HG03025 (cell line): ENCODE results near the gene GAGE12E.
"Not testable (repeated sequence)": the region's sequence is repeated elsewhere in the genome, so short reads cannot be mapped to it uniquely, and the experiment has no call there.

Source experiments
- ATAC-seq: cut with Tn5 transposase; IDR thresholded peaks from one replicate; pipeline ENCODE4 v1.9.1; 2021; ENCODE audit warnings: mild to moderate bottlenecking, moderate library complexity; ENCODE audit not compliant: unreplicated experiment, low FRiP score

Gene GAGE12E, protein sequence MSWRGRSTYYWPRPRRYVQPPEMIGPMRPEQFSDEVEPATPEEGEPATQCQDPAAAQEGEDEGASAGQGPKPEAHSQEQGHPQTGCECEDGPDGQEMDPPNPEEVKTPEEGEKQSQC

DNA sequence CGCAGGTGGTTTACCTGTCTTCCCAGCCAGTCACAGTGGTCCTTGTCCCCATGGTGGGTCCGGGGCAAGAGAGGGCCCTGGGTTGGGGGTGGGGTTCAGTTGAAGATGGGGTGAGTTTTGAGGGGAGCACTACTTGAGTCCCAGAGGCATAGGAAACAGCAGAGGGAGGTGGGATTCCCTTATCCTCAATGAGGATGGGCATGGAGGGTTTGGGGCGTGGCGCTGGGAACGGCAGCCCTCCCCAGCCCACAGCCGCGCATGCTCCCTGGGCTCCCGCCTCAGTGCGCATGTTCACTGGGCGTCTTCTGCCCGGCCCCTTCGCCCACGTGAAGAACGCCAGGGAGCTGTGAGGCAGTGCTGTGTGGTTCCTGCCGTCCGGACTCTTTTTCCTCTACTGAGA lies at the start of gene GAGE12E:
GAGE12E (plus strand) TSS at position 301 of the 400 bp plus-strand sequence. CDS start 1,155 bp downstream, outside the sequence.
- ATAC-seq = not testable (repeated sequence)

DNA sequence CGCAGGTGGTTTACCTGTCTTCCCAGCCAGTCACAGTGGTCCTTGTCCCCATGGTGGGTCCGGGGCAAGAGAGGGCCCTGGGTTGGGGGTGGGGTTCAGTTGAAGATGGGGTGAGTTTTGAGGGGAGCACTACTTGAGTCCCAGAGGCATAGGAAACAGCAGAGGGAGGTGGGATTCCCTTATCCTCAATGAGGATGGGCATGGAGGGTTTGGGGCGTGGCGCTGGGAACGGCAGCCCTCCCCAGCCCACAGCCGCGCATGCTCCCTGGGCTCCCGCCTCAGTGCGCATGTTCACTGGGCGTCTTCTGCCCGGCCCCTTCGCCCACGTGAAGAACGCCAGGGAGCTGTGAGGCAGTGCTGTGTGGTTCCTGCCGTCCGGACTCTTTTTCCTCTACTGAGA lies 19.2 kb upstream of the GAGE12E start, which contains the start of gene GAGE12C:
GAGE12C (plus strand) TSS at position 301 of the 400 bp plus-strand sequence. CDS start 1,155 bp downstream, outside the sequence.
- ATAC-seq = not testable (repeated sequence)

DNA sequence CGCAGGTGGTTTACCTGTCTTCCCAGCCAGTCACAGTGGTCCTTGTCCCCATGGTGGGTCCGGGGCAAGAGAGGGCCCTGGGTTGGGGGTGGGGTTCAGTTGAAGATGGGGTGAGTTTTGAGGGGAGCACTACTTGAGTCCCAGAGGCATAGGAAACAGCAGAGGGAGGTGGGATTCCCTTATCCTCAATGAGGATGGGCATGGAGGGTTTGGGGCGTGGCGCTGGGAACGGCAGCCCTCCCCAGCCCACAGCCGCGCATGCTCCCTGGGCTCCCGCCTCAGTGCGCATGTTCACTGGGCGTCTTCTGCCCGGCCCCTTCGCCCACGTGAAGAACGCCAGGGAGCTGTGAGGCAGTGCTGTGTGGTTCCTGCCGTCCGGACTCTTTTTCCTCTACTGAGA lies 9.7 kb upstream of the GAGE12E start, which contains the start of gene GAGE12D:
GAGE12D (plus strand) TSS at position 301 of the 400 bp plus-strand sequence. CDS start 1,155 bp downstream, outside the sequence.
- not testable (repeated sequence) for ATAC-seq

DNA sequence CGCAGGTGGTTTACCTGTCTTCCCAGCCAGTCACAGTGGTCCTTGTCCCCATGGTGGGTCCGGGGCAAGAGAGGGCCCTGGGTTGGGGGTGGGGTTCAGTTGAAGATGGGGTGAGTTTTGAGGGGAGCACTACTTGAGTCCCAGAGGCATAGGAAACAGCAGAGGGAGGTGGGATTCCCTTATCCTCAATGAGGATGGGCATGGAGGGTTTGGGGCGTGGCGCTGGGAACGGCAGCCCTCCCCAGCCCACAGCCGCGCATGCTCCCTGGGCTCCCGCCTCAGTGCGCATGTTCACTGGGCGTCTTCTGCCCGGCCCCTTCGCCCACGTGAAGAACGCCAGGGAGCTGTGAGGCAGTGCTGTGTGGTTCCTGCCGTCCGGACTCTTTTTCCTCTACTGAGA lies 9.5 kb downstream of the GAGE12E start, which contains the start of gene GAGE12F:
GAGE12F (plus strand) TSS at position 301 of the 400 bp plus-strand sequence. CDS start 1,155 bp downstream, outside the sequence.
- ATAC-seq = not testable (repeated sequence)

DNA sequence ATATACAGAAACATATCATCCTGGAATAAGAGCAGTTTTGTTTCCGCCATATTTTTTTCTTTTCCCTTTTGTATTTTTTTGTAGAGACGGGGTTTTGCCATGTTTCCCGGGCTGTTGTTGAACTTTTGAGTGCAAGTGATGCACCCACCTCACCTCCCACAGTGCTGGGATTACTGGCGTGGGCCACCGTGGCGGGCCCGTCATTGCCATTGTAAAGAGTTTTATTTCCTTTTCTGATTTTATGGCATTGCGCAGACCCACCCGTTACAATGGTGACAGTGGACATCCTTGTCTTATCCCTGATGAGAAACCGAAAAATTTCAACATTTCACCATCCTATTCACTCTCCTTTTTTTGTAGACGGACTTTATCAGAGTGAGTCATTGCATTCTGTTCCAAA lies 17.6 kb downstream of the GAGE12E start:
- ATAC-seq = not testable (repeated sequence)

DNA sequence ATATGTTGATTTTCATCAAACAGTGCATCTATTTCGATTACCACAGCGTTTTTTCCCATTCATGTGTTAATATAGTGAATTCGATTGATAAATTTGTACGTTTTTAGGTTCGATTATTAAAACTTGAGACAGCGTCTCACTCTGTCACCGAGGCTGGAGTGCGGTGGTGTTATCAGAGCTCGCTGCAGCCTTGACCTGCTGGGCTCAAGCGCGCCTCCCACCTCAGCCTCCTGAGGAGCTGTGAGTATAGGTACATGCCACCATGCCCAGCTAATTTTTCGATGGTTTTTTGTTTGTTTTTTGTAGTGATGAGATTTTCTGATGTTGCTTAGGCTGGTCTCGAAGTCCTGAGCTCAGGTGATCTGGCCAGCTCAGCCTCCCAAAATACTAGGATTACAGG lies 18.1 kb downstream of the GAGE12E start:
- ATAC-seq = not testable (repeated sequence)

DNA sequence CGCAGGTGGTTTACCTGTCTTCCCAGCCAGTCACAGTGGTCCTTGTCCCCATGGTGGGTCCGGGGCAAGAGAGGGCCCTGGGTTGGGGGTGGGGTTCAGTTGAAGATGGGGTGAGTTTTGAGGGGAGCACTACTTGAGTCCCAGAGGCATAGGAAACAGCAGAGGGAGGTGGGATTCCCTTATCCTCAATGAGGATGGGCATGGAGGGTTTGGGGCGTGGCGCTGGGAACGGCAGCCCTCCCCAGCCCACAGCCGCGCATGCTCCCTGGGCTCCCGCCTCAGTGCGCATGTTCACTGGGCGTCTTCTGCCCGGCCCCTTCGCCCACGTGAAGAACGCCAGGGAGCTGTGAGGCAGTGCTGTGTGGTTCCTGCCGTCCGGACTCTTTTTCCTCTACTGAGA lies 19.0 kb downstream of the GAGE12E start, which contains the start of gene GAGE12G:
GAGE12G (plus strand) TSS at position 301 of the 400 bp plus-strand sequence. CDS start 1,155 bp downstream, outside the sequence.
- ATAC-seq = not testable (repeated sequence)

DNA sequence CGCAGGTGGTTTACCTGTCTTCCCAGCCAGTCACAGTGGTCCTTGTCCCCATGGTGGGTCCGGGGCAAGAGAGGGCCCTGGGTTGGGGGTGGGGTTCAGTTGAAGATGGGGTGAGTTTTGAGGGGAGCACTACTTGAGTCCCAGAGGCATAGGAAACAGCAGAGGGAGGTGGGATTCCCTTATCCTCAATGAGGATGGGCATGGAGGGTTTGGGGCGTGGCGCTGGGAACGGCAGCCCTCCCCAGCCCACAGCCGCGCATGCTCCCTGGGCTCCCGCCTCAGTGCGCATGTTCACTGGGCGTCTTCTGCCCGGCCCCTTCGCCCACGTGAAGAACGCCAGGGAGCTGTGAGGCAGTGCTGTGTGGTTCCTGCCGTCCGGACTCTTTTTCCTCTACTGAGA lies 28.6 kb downstream of the GAGE12E start, which contains the start of gene GAGE12H:
GAGE12H (plus strand) TSS at position 301 of the 400 bp plus-strand sequence. CDS start 1,155 bp downstream, outside the sequence.
- not testable (repeated sequence) for ATAC-seq

DNA sequence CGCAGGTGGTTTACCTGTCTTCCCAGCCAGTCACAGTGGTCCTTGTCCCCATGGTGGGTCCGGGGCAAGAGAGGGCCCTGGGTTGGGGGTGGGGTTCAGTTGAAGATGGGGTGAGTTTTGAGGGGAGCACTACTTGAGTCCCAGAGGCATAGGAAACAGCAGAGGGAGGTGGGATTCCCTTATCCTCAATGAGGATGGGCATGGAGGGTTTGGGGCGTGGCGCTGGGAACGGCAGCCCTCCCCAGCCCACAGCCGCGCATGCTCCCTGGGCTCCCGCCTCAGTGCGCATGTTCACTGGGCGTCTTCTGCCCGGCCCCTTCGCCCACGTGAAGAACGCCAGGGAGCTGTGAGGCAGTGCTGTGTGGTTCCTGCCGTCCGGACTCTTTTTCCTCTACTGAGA lies 38.1 kb downstream of the GAGE12E start, which contains the start of gene GAGE2A:
GAGE2A (plus strand) TSS at position 301 of the 400 bp plus-strand sequence. CDS start 1,155 bp downstream, outside the sequence.
- ATAC-seq = not testable (repeated sequence)

DNA sequence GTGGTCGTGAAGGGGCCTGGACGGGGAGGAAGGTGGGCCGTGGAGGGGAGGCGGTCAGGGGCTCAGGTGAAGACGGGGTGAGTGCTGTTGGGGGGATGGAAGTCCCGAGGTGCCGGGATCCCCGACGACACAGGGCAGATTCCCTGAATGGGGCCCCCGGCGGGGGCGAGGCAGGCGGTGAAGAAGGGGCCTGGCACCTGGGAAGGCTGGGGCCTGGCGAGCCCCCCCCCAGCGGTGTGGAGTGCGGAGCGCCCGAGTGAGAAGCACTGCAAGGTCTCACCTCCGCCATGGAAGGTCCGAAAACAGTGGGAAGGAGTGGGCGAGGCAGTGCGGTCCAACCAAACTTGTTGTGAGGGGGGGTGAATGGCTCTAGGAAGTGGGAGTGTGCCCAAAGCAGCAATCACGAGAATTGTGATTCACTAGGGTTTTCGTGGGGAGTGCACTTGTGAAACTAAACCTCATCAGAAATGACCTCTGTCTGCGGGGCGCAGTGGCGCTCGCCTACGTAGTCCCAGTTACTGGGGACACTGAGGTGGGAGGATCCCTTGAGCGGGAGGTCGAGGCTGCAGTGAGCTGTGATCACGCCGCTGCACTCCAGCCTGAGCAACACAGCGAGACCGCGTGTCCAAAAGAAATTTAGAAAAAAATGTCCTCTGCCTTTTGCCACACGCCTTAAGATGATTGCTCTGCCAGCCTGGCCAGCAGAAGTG lies 38.8 kb downstream of the GAGE12E start:
- ATAC-seq = not testable (repeated sequence)

DNA sequence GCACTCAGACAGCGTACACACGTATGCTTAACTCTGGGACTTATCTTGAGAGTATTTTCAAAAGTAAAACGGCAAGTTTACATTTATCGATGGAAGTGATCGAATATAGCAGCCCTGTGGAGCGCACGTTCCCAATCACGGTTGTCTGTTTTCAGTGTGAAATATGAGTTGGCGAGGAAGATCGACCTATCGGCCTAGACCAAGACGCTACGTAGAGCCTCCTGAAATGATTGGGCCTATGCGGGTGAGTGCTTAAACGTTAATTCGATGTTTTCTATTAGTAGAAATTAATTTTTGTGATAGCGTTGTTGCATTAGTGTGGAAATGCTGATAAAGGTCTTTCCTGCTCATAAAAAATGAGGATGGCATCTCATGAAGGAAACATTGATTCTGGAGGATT lies 39.4 kb downstream of the GAGE12E start:
- not testable (repeated sequence) for ATAC-seq

DNA sequence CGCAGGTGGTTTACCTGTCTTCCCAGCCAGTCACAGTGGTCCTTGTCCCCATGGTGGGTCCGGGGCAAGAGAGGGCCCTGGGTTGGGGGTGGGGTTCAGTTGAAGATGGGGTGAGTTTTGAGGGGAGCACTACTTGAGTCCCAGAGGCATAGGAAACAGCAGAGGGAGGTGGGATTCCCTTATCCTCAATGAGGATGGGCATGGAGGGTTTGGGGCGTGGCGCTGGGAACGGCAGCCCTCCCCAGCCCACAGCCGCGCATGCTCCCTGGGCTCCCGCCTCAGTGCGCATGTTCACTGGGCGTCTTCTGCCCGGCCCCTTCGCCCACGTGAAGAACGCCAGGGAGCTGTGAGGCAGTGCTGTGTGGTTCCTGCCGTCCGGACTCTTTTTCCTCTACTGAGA lies 47.6 kb downstream of the GAGE12E start, which contains the start of gene GAGE1:
GAGE1 (plus strand) TSS at position 301 of the 400 bp plus-strand sequence. CDS start 1,155 bp downstream, outside the sequence.
- not testable (repeated sequence) for ATAC-seq
